Femur (tissue), 1 donor: ENCODE results near the gene TTC28.
"Not testable (repeated sequence)": the region's sequence is repeated elsewhere in the genome, so short reads cannot be mapped to it uniquely, and the experiment has no call there.

Experiments
- DNase-seq: peaks from one replicate; pipeline ENCODE4 v3.0.0-alpha.2; 2017

Gene TTC28

GRCh38 chr22:28600546-28601143 is 79.0 kb downstream of the TTC28 start:
- DNase-seq = no peak

- no peak for DNase-seq
Observed at GRCh38 chr22:28599693-28600092, 79.9 kb downstream of the TTC28 start.

DNA sequence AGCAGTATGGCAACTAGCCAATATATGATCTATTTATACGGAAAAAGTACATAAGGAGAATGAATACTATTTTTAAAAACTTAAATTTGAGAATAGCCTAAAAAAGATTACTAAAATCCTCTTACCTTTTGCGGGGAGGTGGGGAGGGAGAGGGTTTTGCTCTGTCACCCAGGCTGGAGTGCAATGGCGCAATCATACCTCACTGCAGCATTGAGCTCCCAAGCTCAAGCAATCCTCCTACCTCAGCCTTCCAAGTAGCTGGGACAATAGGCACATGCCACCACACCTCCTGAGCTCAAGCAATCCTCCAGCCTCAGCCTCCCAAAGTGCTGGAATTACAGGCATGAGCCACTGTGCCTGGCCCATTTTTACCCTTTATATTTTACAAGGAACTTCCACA is 82.0 kb downstream of the TTC28 start:
- DNase-seq = no peak

GRCh38 chr22:28594797-28595462 is 84.7 kb downstream of the TTC28 start:
- no peak for DNase-seq

- no peak for DNase-seq
Observed at GRCh38 chr22:28594076-28594796, 85.4 kb downstream of the TTC28 start.

GRCh38 chr22:28593299-28593698 is 86.3 kb downstream of the TTC28 start:
- no peak for DNase-seq

DNA sequence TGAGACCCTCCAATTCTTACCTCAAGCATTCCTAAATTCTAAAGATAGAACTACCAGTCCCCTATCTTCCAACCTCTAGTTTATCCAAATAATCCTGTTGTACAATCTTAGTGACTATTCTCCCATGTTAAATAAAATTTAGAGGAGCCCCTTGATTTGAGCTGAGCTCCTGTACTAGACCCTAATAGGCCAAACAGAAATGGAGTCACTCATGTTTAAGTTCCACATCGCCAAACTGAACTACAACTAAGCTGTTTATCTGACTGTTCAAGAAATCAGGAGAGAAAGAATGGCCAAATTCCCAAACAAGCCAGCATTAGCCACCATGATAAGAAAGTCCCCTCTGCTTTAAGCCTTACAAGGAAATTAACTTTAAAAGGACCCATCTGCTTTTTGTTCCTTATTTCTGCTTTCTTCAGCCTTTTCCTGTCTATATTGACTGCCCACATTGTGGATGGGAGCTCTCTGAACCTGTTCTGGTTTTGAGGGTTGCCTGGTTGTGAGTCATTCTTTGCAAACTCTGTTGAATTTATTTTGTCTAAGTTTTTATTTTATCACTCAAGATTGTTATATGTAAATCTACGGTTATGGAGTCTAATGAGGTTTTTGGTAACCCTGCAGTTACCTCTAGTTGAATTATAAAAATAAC is 90.4 kb downstream of the TTC28 start:
- DNase-seq = no peak

DNA sequence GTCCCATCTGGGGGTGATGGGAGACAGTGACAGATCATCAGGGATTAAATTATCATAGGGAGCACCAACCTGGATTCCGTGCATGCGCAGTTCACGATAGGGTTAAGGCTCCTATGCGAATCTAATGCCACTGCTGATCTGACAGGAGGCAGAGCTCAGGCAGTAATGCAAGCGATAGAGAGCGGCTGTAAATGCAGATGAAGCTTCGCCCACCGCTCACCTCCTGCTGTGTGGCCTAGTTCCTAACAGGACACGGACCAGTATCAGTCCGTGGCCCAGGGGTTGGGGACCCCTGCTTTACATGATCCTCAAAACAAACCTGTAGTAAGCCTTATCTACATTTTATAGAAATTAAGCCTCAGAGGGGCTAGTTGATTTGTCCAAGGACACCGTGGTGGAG is 94.3 kb downstream of the TTC28 start:
- no peak for DNase-seq

DNA sequence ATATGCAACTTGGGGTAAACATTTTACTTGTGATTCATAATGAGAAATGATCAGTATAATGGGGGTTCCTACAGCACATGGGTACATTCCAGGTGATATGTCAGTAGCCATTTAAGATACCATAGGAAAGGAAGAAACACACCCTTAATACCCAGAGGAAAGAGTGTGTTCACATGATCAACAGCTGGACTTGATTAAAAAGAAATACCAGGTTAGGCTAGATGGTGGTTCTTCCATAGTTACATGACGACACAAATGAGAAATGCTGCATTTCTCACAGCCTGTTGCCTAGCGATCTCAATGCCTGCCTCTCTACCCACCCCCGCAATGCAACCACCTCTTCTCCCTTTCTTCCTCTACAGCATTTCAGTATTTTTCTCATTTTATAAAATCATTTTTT is 96.8 kb downstream of the TTC28 start:
- peak; percentile 43 for DNase-seq

DNA sequence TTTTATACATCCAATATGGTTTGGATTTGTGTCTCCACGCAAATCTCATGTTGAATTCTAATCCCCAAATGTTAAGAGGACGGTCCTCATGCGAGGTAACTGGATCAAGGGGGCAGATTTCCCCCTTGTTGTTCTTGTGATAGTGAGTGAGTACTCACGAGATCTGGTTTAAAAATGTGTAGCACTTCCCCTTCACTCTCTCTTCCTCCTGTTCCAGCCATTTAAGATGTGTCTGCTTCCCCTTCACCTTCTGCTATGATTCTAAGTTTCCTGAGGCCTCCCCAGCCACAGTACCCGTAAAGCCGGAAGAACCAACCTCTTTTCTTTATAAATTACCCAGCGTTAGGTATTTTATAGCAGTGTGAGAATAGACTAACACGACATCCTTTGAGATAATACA is 98.6 kb downstream of the TTC28 start:
- no peak for DNase-seq

DNA sequence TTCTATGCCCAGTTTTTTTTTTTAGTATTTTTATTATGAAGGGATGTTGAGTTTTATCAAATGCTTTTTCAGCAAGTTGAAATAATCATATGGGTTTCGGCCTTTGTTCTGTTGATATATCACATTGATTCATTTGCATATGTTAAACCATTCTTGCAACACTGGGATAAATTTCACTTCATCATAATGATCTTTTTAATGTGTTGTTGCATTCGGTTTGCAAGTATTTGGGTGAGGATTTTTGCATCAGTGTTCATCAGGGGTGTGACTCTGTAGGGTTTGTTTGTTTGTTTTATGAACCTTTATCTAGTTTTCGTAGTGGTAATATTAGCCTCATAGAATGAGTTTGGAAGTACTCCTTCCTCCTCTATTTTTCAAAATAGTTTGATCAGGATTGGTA is 103.5 kb downstream of the TTC28 start:
- DNase-seq = no peak

DNA sequence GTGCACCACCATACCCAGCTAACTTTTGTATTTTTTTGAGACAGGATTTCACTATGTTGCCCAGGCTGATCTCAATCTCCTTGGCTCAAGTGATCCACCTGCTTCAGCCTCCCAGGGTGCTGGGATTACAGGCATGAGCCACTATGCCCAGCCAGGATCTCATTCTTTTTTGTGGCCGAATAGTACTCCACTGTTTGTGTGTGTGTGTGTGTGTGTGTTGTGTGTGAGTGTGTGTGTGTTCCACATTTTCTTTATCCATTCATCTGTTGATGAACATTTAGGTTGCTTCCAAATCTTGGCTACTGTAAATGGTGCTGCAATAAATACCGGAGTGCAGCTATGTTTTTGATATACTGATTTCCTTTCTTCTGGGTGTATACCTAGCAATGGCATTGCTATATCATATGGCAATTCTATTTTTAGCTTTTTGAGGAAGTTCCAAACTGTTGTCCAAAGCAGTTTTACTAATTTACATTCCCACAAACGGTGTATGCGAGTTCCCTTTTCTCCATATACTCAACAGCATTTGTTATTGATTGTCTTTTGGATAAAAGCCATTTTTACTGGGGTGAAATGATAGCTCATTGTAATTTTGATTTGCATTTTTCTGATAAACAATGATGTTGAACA is 105.4 kb downstream of the TTC28 start:
- DNase-seq = no peak

GRCh38 chr22:28570696-28571373 is 108.8 kb downstream of the TTC28 start:
- DNase-seq = no peak

- not testable (repeated sequence) for DNase-seq
Observed at GRCh38 chr22:28568974-28569373, 110.7 kb downstream of the TTC28 start.

GRCh38 chr22:28568099-28568498 is 111.5 kb downstream of the TTC28 start:
- no peak for DNase-seq

- DNase-seq = not testable (repeated sequence)
Observed at GRCh38 chr22:28566920-28567499, 112.6 kb downstream of the TTC28 start.

GRCh38 chr22:28563636-28564035 is 116.0 kb downstream of the TTC28 start:
- no peak for DNase-seq

- DNase-seq = no peak
Observed at GRCh38 chr22:28562324-28562723, 117.3 kb downstream of the TTC28 start.

- DNase-seq = not testable (repeated sequence)
Observed at GRCh38 chr22:28560743-28561101, 118.9 kb downstream of the TTC28 start.

DNA sequence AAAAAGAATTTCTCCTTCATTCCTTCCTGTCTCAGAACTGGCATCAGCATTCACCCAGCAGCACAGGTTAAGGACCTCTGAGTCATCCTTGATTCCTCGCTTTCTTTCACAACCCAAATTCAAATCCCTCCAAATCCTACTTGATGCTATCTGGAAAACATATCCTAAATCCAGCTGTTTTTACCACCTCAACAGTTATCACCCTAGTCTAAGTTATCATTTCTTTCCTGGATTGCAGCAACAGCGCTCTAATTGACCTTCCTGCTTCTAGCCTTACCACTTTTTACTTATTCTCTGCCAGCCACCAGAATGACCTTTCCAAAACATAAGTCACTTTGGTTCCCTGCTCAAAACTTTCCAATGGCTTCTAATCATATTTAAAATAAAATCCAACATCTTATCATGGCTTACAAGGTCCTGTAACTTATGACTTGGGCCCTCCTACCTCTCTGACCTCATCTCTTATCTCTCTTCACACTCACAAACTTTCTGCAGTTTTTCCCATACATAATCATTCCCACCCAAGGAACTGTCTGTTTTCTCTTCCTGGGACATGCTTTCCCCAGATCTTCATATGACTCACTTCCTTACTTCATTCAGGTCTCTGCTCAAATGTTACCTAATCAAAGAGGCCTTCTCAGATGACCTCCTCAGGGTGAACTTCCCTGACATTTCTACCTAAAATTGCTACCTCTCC is 119.4 kb downstream of the TTC28 start:
- DNase-seq = no peak

GRCh38 chr22:28557184-28557583 is 122.5 kb downstream of the TTC28 start:
- DNase-seq = no peak
